Measurements from ENCODE around the gene MAGI3.

The MAGI3 gene

DNA sequence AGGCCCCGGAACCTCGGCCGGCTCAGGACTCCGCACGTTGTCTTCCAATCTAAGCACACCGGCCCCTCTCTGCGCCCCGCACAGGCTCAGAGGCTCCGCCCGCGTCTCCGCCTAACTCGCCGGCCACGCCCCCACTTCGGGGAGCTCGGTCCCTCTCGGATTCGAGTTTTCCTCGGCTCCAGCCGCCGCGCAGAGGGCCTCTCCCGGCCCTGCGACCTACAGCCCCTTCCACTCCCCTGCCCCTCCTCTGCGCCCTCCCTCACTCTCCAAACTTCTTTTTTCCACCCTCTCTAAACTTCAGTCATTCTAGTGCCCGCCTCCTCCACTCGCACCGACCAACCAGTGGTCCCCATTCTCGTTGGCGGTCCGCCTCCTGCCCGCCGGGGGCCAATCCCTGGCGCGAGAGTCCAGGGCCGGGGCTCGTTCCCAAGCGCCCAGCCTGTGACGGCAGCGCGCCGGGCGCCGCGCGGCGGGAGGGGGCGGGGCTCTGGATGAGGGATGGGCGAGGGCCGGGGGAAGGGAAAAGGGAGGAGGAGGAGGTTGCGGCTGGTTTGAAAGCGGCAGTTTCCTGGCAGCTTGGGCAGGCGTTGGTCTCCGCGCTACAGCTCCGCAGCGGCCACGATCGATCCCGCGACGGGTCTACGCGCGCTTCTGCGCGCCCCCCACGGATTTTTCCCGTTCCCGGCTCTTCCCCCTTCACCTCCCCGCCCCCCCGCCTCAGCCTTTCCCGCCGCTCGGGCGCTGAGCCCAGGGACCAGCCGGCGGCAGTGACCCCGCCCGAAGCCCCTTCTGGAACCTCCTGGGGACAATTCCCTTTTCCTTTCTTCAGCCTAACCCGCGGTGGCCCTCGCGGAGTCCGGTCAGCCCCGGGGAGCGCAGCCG lies at the start of gene MAGI3:
MAGI3 (plus strand) TSS at position 563 of the 882 bp plus-strand sequence. CDS start 519 bp downstream, outside the sequence.
- peak; percentile 95 for DNase-seq (ENCODE audit: low spot score)

DNA sequence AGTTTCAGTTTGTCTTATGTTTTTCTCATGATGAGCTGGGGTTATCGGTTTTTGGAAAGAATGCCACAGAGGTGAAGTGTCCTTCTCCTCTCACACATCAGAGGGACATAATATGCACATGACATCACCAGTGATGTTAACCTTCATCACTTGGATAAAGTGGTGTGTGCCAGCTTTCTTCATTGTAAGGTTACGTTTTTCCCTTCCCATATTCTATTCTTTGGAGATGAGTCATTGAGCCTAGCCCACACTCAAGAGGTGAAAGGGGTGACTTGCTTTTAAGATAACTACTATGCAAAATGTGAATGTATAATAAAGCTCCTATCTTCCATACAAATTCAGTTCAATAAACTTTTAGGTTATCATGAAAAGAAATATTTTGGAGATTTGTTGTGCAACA lies 36.7 kb upstream of the MAGI3 start:
- no peak for DNase-seq (ENCODE audit: low spot score)

DNA sequence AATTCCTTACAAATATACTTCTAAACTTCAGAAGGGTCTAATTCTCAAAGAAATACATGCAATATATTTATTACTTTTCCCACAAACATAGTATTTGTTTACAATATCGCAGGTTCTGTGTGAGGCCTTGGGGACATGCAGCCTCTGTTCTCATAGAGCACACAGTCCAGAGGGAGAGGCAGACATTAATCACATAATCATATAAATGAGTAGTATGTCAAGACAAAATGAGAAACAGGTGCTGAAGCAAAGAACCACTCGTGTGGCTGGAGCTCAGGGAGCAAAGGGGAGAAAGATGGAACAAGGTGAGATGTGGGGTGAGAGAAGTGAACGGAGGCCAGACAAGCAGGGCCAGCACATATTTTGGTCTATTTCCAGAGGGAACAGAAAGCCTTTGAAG lies 26.4 kb upstream of the MAGI3 start:
- no peak for DNase-seq (ENCODE audit: low spot score)

DNA sequence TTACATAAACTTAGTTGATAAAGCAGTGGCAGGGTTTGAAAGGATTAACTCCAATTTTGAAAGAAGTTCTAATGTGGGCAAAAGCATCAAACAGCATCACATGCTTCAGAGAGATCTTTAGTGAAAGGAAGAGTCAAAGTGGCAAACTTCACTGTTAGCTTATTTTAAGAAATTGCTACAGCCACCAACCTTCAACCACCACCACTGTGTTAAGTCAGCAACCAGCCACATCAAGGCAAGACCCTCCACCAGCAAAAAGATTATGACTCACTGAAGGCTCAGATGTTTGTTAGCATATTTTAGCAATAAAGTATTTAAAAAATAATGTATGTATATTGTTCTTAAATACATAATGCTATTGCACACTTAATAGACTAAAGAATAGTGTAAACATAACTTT lies 21.3 kb upstream of the MAGI3 start:
- DNase-seq (ENCODE audit: low spot score) = no peak

DNA sequence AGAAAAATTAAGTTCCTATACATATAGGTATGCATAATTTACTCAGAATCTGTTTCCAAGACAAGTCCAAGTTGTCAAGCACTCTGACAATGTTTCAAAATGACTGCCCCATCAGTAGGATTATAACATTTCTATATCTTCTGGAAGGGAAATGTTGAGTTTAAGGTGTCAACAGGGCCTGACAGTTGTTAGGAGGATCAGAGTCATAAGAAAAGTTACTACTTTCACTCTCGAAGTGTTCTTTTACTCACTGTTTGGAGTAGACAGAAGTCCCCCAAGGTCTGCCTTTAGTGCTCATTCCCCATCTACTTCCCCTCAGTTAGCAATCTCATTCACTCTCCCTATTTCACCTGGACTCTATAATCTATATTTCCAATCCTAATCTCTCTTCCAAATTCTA lies 20.6 kb upstream of the MAGI3 start:
- DNase-seq (ENCODE audit: low spot score) = no peak

DNA sequence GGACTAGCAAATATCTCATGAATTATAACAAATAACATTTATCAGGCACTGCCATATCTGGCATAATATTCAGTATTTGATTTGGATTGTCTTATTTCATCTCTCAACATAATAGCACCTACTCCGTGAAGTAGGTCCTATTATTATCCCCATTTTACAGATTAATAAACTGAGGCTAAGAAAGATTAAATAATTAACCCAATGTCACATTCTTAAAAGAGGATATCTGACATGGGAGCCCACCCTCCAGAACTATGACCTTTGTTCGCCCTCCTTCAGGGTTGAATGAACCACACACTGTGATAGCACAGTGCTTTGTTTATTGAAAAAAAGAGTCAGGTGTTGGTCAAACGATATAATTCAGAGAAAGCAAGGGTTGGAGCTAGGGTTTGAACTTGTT lies 19.4 kb upstream of the MAGI3 start:
- no peak for DNase-seq (ENCODE audit: low spot score)

DNA sequence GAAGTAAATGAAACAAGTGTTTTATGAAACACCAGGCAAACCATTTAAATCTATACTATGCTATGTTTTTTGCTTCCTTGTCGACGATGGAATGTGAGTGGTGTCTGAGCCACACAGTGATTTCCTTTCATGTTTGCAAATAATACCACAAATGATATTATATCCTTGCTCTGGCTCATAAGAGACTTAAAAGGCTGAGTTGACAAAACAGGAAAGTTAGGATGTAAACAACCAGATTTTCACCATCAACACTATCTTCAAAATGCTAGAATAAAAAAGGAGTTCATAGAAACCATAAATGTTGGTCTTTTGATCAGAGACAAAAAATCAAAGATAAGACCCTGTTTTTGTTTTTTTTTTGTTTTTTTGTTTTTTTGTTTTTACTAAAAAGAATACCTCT lies 17.8 kb upstream of the MAGI3 start:
- DNase-seq (ENCODE audit: low spot score) = no peak

DNA sequence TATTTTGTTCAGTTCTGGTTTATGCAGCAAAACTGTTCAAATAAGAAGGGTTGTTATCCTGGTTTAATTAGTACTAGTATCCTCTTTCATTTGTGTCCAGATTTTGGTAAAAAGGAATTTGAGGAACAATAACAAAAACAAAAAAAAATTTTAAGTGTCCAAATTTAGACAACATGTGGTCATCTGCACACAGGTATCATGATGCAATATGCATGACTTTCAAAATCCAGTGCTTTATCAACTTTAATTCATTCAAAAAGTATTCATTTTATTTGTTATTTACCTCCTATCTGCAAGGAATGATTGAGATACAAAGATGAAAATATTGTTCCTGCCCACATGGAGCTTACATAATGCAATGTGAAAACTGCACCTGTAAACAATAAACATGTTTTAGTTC lies 16.7 kb upstream of the MAGI3 start:
- no peak for DNase-seq (ENCODE audit: low spot score)

DNA sequence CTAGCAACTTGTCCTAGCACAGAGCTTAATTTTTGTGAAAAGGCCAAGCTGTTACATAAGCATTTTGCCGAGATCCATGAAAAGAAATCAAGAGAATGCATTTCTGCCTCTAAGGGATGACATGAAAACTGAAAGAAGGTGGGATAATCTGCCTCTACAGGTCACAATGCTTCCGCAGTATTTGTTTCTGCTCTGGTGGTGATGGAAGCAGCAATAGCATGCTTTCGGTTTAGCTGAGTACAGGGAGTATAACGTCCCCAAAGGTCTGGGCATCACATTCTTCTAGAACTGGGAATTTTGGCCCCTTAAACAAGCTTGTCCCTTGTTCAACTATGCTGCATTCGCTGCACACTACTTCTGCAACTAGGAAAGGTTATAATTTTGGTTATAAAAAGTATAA lies 14.4 kb upstream of the MAGI3 start:
- DNase-seq (ENCODE audit: low spot score) = no peak

DNA sequence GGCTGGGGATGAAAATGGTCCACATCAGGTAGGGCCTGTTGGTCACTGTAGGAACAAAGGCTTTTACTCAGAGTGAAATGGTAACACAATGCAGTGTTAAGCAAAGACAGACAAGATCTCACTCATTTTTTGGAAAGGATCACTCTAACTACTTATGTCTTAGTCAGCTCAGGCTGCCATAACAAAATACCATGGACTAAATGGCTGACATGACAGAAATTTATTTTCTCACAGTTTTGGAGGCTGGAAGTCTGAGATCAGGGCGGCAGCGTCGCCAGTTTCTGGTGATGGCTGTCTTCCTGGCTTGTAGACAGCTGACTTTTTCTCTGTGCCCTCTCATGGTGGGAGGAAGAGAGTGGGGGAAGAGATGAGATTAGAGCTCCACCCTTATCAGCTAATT lies 10.2 kb upstream of the MAGI3 start:
- DNase-seq (ENCODE audit: low spot score) = no peak

DNA sequence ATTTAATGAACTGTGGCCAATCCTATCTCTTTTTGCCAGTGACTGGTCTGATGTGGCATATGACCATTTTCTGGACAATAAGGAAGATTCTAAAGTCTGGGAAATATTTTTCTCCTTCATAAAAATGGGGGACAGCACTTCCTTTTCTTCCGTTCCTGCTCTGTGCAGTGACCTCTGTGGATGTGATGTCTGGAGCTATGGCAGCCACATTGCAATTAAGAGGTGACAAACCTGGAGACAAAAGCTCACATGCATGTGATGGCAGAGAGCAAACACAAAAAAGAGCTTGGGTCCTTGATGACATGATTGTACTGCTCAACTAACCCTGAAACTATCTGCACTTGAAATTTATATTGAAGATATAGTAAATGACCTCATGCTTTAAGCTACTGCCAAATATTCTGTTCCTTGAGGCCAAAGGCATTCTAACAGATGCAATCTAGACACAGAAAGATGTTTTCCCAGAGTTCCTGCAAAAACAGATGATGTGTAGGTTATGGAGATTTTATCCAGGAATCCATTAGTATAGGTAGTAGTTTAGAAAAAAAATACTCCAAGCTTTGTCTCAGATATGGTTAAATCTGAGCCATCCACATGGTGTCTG lies 2.2 kb upstream of the MAGI3 start:
- DNase-seq (ENCODE audit: low spot score) = no peak

DNA sequence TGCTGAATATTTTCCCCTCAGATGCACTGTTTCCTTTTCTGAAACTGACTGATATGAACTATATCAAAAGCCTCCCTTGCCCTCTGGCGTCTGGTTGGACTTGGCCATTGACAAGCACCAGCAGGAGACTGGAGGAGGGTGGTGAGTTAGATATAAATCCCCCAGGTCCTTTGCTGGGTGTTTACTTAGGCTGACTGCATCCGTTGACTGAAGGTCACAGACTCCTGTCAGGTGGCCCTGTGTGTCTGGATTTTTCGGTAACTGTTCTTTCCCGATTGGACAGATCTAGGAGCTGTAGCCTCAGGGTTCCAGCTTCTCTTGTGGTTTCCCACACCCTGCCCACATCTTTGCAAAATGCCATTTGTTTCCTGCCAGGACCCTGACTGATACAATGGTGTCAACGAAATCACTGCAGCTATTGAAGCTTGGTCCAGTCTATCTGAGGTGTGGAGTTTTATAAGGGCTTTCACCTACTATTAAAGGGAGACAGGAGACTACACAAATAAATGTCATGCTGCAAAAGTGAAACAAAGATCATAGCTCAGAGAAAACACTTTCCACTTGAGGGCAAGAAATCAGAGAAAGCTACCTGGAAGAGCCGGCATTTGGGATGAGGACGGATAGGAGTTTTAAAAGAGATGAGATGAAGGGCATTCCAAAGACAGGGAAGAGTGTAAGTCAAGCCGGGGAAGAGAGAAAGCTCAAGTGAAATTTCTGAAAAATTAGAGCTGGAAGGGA lies 1.5 kb upstream of the MAGI3 start:
- no peak for DNase-seq (ENCODE audit: low spot score)

DNA sequence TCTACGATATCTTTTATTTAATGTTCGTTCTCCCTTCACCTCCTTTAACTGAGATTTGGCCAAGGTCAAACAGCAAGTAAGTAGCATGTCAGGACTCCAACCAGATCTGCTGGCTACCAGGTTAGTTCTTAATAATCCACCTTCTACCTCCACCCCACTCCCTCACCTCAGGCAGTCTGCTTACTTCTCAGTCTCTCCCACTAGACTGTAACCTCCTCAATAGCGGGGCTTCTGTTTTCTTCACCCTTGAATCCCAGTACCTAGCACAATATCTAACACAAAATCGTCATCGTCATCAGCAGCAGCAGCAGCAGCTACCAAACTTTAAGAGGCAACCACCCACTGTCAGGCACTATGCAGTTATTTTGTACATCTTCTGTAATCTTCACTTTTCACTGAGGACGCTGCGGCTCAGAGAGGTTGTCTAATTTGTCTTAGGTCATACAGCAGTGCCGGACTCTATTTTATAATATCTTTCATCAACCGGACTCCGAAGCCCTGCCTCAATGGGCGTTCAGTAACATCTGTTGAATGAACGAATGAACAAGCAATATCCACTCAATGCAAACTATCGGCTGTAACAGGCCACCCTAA lies 859 bp upstream of the MAGI3 start:
- no peak for DNase-seq (ENCODE audit: low spot score)

DNA sequence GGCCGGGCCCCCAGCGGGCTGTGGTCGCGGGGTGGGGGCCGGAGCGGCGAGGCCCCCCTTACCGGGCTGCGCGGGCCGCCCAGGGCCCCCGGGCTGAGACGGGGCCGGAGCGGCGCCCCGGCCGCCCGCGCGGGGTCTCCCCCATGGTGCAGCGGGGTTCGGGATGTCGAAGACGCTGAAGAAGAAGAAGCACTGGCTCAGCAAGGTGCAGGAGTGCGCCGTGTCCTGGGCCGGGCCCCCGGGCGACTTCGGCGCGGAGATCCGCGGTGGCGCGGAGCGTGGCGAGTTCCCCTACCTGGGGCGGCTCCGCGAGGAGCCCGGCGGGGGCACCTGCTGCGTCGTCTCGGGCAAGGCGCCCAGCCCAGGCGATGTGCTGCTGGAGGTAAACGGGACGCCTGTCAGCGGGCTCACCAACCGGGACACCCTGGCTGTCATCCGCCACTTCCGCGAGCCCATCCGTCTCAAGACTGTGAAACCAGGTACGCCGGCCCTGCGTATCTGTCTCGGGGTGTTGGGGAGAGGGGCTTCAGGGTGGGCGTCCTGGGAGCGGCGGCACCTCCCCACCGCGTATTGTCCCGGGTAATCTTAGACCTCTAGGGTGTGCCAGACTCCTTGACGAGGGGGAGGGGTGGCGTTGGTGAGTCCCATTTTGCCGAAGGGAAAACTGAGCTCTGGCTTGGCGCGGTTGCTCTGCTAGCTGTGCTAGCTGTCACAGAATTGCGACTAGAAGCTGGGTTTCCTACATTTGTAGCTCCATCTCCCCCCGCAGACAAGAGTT lies 745 bp downstream of the MAGI3 start:
- DNase-seq (ENCODE audit: low spot score) = no peak

DNA sequence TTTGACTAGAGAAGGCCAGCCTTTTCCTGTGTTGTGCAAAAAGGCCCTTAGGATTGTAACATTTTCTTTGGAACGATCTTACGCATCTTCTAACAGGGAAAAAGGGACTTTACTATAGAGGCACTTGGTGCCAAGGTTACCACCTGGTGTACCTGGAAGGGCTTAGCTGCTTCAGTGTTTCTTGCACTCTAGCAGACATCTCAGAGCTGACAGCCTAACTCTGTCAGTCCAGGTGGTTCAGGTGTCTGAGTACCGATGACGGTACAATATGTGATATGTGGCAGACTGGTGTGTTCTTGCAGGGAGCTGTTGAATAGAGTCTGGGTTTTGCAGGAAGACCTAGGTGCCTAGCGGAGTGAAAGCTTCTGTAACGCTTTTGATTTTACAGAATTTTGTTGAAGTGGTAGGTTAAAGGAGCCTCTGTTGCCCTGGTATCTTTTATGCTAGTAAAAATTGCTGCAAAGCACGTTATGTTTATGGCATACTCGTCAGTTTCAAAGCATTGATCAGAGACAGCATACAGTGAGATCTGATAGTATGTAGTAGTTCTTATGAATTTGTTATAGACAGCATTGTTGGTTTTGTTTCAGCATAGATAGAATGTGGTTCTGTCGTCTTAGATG lies 1.4 kb downstream of the MAGI3 start:
- DNase-seq (ENCODE audit: low spot score) = no peak

DNA sequence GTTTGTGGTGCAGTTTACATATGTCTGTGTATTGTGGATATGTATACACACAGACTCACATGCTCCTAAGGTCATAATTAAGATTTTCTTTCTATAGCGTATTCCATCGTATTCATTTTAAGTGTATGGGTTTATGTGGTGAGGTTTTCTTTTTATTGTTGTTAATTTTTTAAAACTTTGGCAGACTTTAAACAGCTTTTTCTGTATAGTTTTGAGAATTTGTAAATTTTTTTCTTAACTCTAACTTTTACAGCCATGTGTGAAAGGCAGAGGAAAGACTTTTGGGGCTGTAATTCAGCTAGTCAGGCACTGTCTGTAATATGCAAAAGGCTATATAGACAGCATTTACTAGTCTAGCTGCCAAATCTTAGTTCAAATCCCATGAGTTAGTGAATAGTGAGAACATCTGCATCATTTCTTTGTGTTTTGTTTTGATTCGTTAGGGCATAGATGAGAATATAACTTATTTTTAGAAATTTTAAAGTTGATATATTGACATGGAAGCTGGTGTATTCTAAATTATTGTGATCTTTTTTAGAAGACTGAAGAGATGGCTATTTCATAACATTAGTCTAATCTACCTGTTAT lies 2.3 kb downstream of the MAGI3 start:
- no peak for DNase-seq (ENCODE audit: low spot score)

DNA sequence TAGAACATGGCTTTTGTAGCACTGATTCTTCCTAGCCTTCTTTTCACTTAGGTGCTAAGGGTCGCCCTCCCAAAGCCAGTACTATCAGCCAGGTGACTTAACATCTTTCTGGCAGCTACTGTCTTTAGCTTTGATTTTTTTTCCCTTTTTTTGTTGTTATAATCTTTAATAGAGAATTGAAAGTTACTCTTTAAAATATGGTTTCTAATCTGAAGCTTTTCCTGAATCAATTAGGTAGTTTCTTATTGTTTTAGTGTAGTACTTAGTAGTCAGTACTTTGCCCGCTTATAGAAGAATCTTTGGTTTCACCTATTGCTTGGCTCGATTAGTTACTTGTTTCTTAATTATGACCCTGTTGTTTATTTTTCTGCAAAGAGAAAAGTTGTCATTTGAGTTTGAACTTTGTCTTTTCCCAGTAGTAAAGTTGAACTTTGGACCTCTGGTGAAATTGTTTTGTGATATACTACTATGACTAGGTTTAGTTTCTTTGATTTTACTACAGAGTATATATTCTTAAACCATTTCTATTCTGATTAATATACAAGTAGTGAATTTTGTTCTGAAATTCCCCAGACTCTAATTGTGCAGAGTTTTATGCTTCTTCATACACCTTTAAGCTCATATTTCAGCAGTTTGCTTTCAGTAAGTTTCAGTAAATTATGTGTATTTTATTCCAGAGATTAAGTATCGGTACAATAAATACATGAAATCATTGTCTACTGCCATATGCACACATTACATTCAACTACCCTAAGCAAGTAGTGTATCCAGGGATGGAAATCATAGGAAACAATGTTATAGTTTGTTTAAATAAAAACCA lies 3.9 kb downstream of the MAGI3 start:
- no peak for DNase-seq (ENCODE audit: low spot score)

DNA sequence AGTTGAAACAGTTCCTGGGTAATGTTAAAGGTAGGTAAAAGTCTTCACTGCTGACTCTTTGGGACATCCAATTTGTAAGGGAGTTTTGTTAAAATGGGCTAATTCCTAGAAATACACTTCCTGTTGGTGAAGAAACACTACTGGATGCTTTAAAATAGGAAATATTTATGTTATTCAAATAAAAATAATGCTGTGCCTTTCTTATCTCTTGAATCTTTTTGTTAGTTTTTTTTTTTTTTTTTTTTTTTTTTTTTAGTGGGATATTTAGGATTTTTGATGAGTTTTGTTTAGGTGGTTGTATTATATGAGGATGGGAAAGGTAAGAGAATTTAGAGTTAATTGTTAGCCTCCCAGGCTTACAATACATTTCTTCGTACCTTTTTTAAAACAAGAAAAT lies 4.5 kb downstream of the MAGI3 start:
- DNase-seq (ENCODE audit: low spot score) = no peak

DNA sequence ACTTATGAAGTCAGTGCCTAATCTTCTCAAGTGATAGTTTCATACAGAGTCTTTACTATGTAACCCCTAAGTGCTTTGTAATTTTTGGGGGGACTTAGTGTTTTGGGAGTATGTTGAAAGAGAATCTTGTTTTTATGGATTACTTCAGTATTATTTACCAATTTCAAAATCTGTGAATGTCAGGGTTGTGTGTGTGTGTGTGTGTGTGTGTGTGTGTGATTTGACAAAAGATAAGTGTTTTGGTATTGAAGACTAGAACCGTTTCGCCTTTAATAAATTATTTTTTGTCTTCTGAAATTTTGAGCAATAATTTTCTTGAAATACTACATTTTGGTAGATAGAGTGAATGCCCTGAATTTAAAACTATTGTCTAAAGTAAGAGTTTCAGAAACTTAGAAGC lies 5.8 kb downstream of the MAGI3 start:
- DNase-seq (ENCODE audit: low spot score) = no peak

DNA sequence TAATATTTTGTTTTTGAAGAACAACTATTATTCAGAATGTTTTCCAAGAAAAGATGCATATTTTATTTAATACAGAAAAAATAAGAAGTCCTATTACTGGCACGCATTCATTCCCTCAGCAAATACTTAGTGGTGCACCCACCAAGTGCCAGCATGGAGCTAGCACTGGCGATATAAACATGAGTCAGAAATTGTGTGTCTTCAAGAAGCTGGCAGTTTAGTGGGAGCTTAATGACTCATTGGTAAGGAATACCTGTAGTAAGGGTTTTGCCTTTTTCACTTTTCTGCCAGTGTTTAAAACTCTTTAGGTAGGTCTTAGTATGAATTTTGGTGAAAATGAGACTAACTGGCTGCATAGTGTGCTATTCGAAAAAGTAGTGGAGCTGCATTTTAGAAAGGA lies 6.3 kb downstream of the MAGI3 start:
- no peak for DNase-seq (ENCODE audit: low spot score)
